Neutrophil (primary cell): ENCODE data around the gene SLC25A48.

ENCODE experiments used
- H3K27ac ChIP-seq: fragments of 200-600 bp; sonication (generic); 2 replicates; pipeline ENCODE4 v1.5.1; 2016; ENCODE audit warnings: mild to moderate bottlenecking, moderate library complexity
- H3K27me3 ChIP-seq: fragments of 200-600 bp; sonication (generic); 2 replicates; pipeline ENCODE4 v1.6.0; 2016; ENCODE audit warnings: mild to moderate bottlenecking
- H3K36me3 ChIP-seq: fragments of 200-600 bp; sonication (generic); 2 replicates; pipeline ENCODE4 v1.5.1; 2017
- H3K4me1 ChIP-seq, 2 experiments: fragments of 200-600 bp in 1 of 2; sonication (generic) in 1 of 2; 1 replicate in 1 of 2; 2 replicates in 1 of 2; pipeline versions ENCODE4 v1.5.1 to v1.6.1; 2013 to 2016; ENCODE audit warnings: low read depth in 1 of 2, low read length in 1 of 2, mild to moderate bottlenecking in 1 of 2, moderate library complexity in 1 of 2; ENCODE audit not compliant: control insufficient read depth in 1 of 2, insufficient read depth in 1 of 2
- H3K4me3 ChIP-seq, 2 experiments: fragments of 200-600 bp in 1 of 2; sonication (generic) in 1 of 2; 1 replicate in 1 of 2; 2 replicates in 1 of 2; pipeline ENCODE4 v1.5.1; 2013 to 2016; ENCODE audit warnings: low read depth in 1 of 2, low read length in 1 of 2, mild to moderate bottlenecking in 1 of 2, moderate library complexity in 1 of 2
- H3K9me3 ChIP-seq: fragments of 200-600 bp; sonication (generic); 2 replicates; pipeline ENCODE4 v1.5.1; 2016
- TF ChIP-seq, protein P1 (sequence below): fragments of 200-600 bp; sonication (generic); IDR thresholded peaks from 2 replicates; pipeline ENCODE4 v1.5.1; 2016; ENCODE audit warnings: antibody characterized with exemption

Gene SLC25A48

DNA sequence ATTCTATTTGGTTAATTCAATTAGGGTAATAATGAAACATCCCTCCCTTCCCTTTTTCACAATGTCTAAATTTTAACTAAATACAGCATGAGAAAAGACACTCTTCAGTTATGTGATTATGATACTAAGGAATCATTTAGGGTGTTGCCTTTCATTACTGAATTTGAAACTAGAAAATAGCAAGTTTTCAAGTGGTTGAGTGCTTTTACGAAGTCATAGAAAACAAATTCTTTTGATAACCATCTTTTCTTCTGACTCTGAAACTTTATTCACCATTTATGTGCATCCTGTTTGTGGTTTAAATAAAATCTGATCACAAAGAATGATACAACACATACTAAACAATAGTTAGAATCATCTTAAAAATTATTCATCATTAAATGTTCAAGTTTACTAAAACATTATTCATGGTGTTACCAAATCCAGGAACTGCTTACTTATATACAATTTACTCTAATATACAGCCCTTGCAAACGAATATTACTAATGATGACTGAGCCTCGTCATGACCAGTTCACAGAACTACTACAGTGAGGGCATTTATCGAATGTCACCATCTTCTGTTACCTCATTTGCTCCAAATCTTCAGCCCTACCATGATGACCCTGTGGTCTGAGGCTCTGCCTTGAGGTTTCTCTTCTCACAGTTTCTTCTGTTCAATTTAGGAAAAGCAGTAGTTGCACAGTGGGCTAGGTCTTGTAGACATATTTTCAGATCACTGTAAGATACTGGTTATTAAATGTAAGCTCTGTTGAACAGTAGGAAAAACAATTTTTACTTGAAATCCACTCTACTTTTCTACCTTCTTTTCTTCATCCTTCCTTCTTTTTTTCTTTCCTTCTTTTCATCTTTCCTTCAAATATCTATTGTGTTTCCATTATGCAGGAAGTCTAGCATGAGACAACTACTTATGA is 79.5 kb downstream of the SLC25A48 start:
- no peaks in the 10 kb centered on the region for H3K36me3 ChIP-seq
- no peaks in the 10 kb centered on the region for H3K4me1 ChIP-seq
- no peak overlapping the region for H3K27ac ChIP-seq
- no peaks in the 10 kb centered on the region for H3K9me3 ChIP-seq
- TF ChIP-seq, protein P1, sequence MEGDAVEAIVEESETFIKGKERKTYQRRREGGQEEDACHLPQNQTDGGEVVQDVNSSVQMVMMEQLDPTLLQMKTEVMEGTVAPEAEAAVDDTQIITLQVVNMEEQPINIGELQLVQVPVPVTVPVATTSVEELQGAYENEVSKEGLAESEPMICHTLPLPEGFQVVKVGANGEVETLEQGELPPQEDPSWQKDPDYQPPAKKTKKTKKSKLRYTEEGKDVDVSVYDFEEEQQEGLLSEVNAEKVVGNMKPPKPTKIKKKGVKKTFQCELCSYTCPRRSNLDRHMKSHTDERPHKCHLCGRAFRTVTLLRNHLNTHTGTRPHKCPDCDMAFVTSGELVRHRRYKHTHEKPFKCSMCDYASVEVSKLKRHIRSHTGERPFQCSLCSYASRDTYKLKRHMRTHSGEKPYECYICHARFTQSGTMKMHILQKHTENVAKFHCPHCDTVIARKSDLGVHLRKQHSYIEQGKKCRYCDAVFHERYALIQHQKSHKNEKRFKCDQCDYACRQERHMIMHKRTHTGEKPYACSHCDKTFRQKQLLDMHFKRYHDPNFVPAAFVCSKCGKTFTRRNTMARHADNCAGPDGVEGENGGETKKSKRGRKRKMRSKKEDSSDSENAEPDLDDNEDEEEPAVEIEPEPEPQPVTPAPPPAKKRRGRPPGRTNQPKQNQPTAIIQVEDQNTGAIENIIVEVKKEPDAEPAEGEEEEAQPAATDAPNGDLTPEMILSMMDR, result no peak
- no peak overlapping the region for H3K4me3 ChIP-seq
- peaks cover 86% of the 10 kb centered on the region for H3K27me3 ChIP-seq

DNA sequence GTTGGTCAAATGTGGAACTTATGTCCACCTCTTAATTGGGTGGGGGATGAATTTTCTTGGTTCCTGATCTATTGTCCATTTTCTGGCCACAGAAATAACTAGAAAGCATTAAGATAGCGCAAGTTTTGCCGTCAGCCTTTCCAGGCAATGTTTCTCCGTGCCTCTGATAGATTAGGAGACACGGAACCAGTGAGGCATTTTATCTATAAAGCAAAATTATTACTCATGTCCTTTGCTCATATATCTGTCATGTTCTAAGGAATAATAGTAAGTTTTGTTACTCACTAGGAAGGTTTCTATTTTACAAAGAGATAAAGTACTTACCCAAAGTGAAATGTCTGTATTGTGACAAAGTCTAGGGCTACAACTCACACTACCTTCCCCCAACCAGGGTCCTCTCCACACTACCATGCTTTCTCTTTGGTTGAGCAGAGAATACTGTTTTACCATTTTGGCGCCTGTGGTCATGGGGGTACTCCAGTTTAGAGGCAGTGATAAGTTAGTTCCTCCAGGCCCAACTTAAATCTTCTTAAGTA is 81.1 kb downstream of the SLC25A48 start:
- H3K4me1 ChIP-seq, result no peaks in the 10 kb centered on the region
- peaks cover 87% of the 10 kb centered on the region for H3K27me3 ChIP-seq
- no peaks in the 10 kb centered on the region for H3K9me3 ChIP-seq
- no peak overlapping the region for H3K27ac ChIP-seq
- no peaks in the 10 kb centered on the region for H3K36me3 ChIP-seq
- TF ChIP-seq, protein P1, result no peak
- H3K4me3 ChIP-seq, result no peak overlapping the region

DNA sequence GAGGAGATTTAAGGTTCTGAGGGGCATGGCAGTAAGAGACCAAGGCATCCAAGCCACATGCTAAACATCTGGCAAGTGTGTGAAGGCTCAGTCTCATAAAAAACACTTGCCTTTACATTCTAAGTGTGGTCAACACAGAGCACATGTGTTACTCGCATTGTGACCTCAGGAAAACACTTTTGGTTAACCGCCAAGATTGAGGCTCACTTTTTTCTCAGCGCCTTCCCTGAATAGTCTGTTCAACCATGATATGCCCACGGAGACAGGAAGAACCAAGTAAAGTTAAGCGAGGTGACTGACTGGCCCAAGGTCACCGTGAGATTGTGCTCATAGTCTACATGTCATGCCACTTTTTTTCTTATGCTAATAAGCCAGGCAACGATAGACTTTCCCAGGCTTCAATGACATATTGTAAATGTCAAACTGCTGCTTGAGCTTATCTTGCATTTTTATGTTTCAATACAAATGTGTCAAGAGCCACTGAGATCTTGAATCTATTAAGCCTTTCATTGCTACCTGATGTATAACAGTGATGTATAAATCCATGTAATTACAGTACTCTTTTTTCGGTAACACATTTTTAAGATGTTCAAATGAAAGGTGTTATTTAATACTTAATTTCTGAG is 82.3 kb downstream of the SLC25A48 start:
- H3K9me3 ChIP-seq, result no peaks in the 10 kb centered on the region
- H3K4me1 ChIP-seq, result no peaks in the 10 kb centered on the region
- H3K27me3 ChIP-seq, result peaks cover 90% of the 10 kb centered on the region
- TF ChIP-seq, protein P1, result no peak
- no peak overlapping the region for H3K27ac ChIP-seq
- H3K4me3 ChIP-seq, result no peak overlapping the region
- H3K36me3 ChIP-seq, result no peaks in the 10 kb centered on the region

DNA sequence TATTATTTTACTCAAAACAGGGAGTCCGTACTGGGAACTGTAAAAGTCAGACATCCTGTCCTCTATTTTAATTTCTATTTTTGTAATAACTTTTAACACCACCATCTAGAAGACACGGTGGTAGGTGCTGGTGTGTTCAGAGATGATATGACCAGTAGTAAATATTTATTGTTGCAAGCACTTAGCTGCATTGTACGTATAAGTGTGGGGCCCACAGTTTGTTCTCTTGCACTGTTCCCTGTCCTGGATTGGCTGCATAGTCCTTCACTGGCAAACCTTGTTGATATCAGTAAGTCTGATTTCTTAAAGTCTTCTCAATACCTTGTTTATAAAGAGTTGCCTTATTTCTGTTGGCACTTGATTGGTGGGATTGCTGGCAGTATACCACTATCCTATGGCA is 85.7 kb downstream of the SLC25A48 start:
- no peak overlapping the region for H3K4me3 ChIP-seq
- H3K36me3 ChIP-seq, result no peaks in the 10 kb centered on the region
- H3K27ac ChIP-seq, result no peak overlapping the region
- no peaks in the 10 kb centered on the region for H3K4me1 ChIP-seq
- no peaks in the 10 kb centered on the region for H3K9me3 ChIP-seq
- H3K27me3 ChIP-seq, result peaks cover 97% of the 10 kb centered on the region
- TF ChIP-seq, protein P1, result no peak

DNA sequence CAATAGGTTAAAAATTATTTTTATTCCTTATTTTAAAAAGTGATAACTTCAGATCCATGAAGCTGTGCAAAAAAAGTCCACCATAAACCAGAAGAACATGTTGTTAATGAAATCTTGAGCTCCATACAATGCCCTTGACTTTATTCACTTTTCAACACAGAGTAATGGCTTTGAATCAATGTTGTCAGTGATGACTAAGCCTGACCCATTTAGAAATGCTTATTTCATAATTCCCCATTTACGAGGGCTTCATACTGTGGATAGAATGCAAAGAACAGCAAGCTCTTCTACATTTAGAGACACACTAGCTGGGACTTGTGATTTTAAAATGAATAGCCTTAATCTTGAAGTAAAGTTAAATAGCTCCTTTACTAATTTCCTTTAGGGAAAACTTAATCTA is 86.9 kb downstream of the SLC25A48 start:
- Histone ChIP-seq H3K4me3 (no peak overlapping the region), H3K9me3 (no peaks in the 10 kb centered on the region), H3K27me3 (peaks cover 98% of the 10 kb centered on the region), H3K4me1 (no peaks in the 10 kb centered on the region), H3K27ac (no peak overlapping the region), H3K36me3 (no peaks in the 10 kb centered on the region)
- TF ChIP-seq, protein P1, result no peak
